HG02973 (cell line): ENCODE data around the gene ECSIT.
A peak's percentile ranks its signal among the peaks of the same experiment; 100 is the strongest.

Experiments used
- ATAC-seq: cut with Tn5 transposase; IDR thresholded peaks from one replicate; pipeline ENCODE4 v1.9.1; 2021; ENCODE audit warnings: moderate library complexity; ENCODE audit not compliant: unreplicated experiment

The ECSIT gene

GRCh38 chr19:11551603-11552235 lies 22.8 kb upstream of the ECSIT start:
- ATAC-seq = no peak

GRCh38 chr19:11550265-11550664 lies 21.3 kb upstream of the ECSIT start:
- ATAC-seq = no peak

- ATAC-seq = no peak
These were observed 20.5 kb upstream of the ECSIT start for GRCh38 chr19:11549386-11549953.

GRCh38 chr19:11547929-11548700 lies 19.2 kb upstream of the ECSIT start:
- no peak for ATAC-seq

GRCh38 chr19:11541238-11541637 lies 12.3 kb upstream of the ECSIT start:
- ATAC-seq = no peak

GRCh38 chr19:11540645-11541044 lies 11.7 kb upstream of the ECSIT start:
- ATAC-seq = no peak

GRCh38 chr19:11539495-11540365 lies 10.8 kb upstream of the ECSIT start:
- no peak for ATAC-seq

- no peak for ATAC-seq
These were observed 9.5 kb upstream of the ECSIT start, which contains the start of gene CNN1 for GRCh38 chr19:11538232-11539036. Gene CNN1, plus strand, starts transcription at chr19:11538851. Its CDS starts 77 bp downstream, at chr19:11538928.

GRCh38 chr19:11535792-11536595 lies 7.1 kb upstream of the ECSIT start:
- ATAC-seq = no peak

GRCh38 chr19:11534948-11535347 lies 6.0 kb upstream of the ECSIT start:
- ATAC-seq = no peak

- ATAC-seq = no peak
These were observed 5.6 kb upstream of the ECSIT start for GRCh38 chr19:11534538-11534937.

- no peak for ATAC-seq
These were observed 1.5 kb upstream of the ECSIT start for GRCh38 chr19:11530432-11530831.

- ATAC-seq = no peak
These were observed 9.8 kb downstream of the ECSIT start for GRCh38 chr19:11519138-11519537.

GRCh38 chr19:11513946-11514345 lies 15.0 kb downstream of the ECSIT start:
- no peak for ATAC-seq

GRCh38 chr19:11510444-11510843 lies 18.5 kb downstream of the ECSIT start:
- no peak for ATAC-seq

- ATAC-seq = no peak
These were observed 21.4 kb downstream of the ECSIT start for GRCh38 chr19:11507370-11508078.

GRCh38 chr19:11506967-11507366 lies 22.0 kb downstream of the ECSIT start:
- no peak for ATAC-seq

GRCh38 chr19:11506101-11506555 lies 22.8 kb downstream of the ECSIT start:
- peak; percentile 7 for ATAC-seq
